Neutrophil (primary cell): ENCODE data around the gene SLC16A5.
A peak's percentile ranks its signal among the peaks of the same experiment; 100 is the strongest.
"Not testable (repeated sequence)": the region's sequence is repeated elsewhere in the genome, so short reads cannot be mapped to it uniquely, and the experiment has no call there.

Experiments
- H3K27ac ChIP-seq: fragments of 200-600 bp; sonication (generic); 2 replicates; pipeline ENCODE4 v1.5.1; 2016; ENCODE audit warnings: mild to moderate bottlenecking, moderate library complexity
- H3K27me3 ChIP-seq: fragments of 200-600 bp; sonication (generic); 2 replicates; pipeline ENCODE4 v1.6.0; 2016; ENCODE audit warnings: mild to moderate bottlenecking
- H3K36me3 ChIP-seq: fragments of 200-600 bp; sonication (generic); 2 replicates; pipeline ENCODE4 v1.5.1; 2017
- H3K4me1 ChIP-seq, 2 experiments: fragments of 200-600 bp in 1 of 2; sonication (generic) in 1 of 2; 1 replicate in 1 of 2; 2 replicates in 1 of 2; pipeline versions ENCODE4 v1.5.1 to v1.6.1; 2013 to 2016; ENCODE audit warnings: low read depth in 1 of 2, low read length in 1 of 2, mild to moderate bottlenecking in 1 of 2, moderate library complexity in 1 of 2; ENCODE audit not compliant: control insufficient read depth in 1 of 2, insufficient read depth in 1 of 2
- H3K4me3 ChIP-seq, 2 experiments: fragments of 200-600 bp in 1 of 2; sonication (generic) in 1 of 2; 1 replicate in 1 of 2; 2 replicates in 1 of 2; pipeline ENCODE4 v1.5.1; 2013 to 2016; ENCODE audit warnings: low read depth in 1 of 2, low read length in 1 of 2, mild to moderate bottlenecking in 1 of 2, moderate library complexity in 1 of 2
- H3K9me3 ChIP-seq: fragments of 200-600 bp; sonication (generic); 2 replicates; pipeline ENCODE4 v1.5.1; 2016
- TF ChIP-seq, protein P1 (sequence below): fragments of 200-600 bp; sonication (generic); IDR thresholded peaks from 2 replicates; pipeline ENCODE4 v1.5.1; 2016; ENCODE audit warnings: antibody characterized with exemption

Gene SLC16A5

DNA sequence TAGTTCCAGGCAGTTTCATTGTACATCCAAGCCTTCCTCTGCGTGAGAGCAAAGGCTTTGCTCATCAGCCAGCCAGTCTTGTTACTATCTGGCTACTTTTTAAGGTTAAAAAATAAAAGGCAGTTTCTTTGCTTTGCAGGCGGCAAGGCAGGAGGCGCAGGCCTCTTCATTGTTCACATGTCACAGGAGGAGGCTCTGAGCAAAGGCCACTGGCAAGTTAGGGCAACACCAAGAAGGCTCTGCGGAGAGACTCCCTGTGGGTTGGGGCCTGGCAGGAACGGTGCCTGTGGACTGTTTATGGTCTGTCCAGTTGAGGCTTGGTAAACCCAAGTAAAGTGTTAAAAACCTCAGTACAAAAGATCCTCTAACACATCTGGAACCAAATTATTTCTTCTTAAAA lies 47.7 kb downstream of the SLC16A5 start:
- H3K4me1 ChIP-seq, result peaks cover 15 to 20% of the 10 kb centered on the region in 2 experiments
- H3K27ac ChIP-seq, result no peak overlapping the region
- TF ChIP-seq, protein P1, sequence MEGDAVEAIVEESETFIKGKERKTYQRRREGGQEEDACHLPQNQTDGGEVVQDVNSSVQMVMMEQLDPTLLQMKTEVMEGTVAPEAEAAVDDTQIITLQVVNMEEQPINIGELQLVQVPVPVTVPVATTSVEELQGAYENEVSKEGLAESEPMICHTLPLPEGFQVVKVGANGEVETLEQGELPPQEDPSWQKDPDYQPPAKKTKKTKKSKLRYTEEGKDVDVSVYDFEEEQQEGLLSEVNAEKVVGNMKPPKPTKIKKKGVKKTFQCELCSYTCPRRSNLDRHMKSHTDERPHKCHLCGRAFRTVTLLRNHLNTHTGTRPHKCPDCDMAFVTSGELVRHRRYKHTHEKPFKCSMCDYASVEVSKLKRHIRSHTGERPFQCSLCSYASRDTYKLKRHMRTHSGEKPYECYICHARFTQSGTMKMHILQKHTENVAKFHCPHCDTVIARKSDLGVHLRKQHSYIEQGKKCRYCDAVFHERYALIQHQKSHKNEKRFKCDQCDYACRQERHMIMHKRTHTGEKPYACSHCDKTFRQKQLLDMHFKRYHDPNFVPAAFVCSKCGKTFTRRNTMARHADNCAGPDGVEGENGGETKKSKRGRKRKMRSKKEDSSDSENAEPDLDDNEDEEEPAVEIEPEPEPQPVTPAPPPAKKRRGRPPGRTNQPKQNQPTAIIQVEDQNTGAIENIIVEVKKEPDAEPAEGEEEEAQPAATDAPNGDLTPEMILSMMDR, result no peak
- no peak overlapping the region for H3K4me3 ChIP-seq
- peaks cover 44% of the 10 kb centered on the region for H3K36me3 ChIP-seq
- H3K27me3 ChIP-seq, result no peaks in the 10 kb centered on the region
- no peaks in the 10 kb centered on the region for H3K9me3 ChIP-seq

DNA sequence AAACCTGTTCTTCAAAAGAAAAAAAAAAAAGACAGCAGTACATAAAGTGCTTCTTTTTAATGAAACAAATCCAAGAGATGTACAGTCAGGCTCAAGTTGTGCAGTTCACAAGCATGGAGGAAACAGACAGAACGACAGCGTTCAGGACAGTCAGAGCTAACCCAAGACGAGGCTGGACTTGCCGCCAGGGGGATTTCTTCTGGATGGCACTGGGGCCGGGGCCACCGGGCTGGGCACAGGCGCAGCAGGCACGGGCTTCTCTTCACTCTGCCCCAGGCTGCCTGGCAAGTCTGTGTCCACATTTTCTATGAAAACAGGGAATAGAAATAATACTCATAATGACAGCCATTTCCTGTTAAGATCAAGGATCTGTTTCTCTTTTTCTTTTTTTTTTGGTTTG lies 48.2 kb downstream of the SLC16A5 start:
- no peaks in the 10 kb centered on the region for H3K27me3 ChIP-seq
- H3K27ac ChIP-seq, result no peak overlapping the region
- TF ChIP-seq, protein P1, result no peak
- peaks cover 14 to 20% of the 10 kb centered on the region in 2 experiments for H3K4me1 ChIP-seq
- peaks cover 47% of the 10 kb centered on the region for H3K36me3 ChIP-seq
- no peak overlapping the region for H3K4me3 ChIP-seq
- no peaks in the 10 kb centered on the region for H3K9me3 ChIP-seq

DNA sequence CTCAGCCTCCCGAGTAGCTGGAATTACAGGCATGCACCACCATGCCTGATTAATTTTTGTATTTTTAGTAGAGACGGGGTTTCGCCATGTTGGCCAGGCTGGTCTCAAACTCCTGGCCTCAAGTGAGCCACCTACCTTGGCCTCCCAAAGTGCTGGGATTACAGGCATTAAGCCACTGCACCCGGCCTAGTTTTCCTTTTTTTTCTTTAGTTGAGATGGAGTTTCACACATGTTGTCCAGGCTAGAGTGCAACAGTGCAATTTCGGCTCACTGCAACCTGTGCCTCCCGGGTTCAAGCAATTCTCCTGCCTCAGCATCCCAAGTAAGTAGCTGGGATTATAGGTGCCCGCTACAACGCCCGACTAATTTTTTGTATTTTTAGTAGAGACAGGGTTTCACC lies 50.0 kb downstream of the SLC16A5 start:
- peaks cover 9 to 13% of the 10 kb centered on the region in 2 experiments for H3K4me1 ChIP-seq
- not testable (repeated sequence) for H3K9me3 ChIP-seq, H3K4me3 ChIP-seq, H3K27ac ChIP-seq, H3K27me3 ChIP-seq
- H3K36me3 ChIP-seq, result peaks cover 58% of the 10 kb centered on the region

DNA sequence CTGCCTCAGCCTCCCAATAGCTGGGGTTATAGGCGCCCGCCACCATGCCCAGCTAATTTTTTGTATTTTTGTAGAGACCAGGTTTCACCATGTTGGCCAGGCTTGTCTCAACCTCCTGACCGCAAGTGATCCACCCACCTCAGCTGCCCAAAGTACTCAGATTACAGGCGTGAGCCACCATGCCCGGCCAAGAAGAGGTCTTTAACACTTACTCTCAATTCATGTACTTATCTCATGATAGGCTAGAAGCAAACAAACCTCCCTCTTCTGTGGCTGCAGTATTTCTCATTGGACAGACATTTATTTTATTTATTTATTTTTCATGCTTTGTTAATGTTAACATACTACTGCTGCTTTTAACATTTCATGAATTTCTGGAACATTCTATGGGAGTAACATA lies 50.8 kb downstream of the SLC16A5 start:
- Histone ChIP-seq H3K4me1 (peaks cover 9 to 13% of the 10 kb centered on the region in 2 experiments), H3K27ac (no peak overlapping the region), H3K4me3 (no peak overlapping the region), H3K27me3 (no peaks in the 10 kb centered on the region), H3K36me3 (peaks cover 61% of the 10 kb centered on the region), H3K9me3 (no peaks in the 10 kb centered on the region)
- TF ChIP-seq, protein P1, result no peak

DNA sequence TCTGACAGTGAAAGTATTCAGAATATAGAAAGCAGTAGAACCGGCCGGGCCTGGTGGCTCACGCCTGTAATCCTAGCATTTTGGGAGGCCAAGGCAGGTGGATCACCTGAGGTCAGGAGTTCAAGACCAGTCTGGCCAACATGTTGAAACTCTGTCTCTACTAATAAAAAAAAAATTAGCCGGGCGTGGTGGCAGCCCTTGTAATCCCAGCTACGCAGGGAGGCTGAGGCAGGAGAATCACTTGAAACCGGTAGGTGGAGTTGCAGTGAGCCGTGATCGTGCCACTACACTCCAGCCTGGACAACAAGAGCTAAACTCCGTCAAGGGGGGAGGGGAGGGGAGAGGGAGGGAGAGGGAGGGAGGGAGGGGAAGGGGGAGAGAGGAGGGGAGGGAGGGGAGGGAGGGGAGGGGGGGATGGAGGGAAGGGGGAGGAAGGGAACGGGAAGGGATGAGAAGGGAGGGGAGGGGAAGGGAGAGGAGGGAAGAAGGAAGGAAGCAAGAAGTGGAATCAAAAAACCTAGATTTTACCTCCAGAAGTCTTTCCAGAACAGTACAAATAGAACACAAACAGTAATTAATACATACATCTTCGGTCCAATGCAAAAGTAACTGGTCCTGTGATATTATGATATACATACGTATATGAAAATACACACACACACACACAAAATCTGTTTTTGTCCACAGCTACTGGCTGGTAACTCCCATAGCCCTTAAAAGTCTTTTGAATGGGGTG lies 54.6 kb downstream of the SLC16A5 start:
- TF ChIP-seq, protein P1, result no peak
- Histone ChIP-seq H3K9me3 (no peaks in the 10 kb centered on the region), H3K27ac (peak overlapping the region; percentile 76), H3K4me3 (no peak overlapping the region), H3K4me1 (peaks cover 9 to 14% of the 10 kb centered on the region in 2 experiments), H3K27me3 (no peaks in the 10 kb centered on the region), H3K36me3 (peaks cover 76% of the 10 kb centered on the region)

DNA sequence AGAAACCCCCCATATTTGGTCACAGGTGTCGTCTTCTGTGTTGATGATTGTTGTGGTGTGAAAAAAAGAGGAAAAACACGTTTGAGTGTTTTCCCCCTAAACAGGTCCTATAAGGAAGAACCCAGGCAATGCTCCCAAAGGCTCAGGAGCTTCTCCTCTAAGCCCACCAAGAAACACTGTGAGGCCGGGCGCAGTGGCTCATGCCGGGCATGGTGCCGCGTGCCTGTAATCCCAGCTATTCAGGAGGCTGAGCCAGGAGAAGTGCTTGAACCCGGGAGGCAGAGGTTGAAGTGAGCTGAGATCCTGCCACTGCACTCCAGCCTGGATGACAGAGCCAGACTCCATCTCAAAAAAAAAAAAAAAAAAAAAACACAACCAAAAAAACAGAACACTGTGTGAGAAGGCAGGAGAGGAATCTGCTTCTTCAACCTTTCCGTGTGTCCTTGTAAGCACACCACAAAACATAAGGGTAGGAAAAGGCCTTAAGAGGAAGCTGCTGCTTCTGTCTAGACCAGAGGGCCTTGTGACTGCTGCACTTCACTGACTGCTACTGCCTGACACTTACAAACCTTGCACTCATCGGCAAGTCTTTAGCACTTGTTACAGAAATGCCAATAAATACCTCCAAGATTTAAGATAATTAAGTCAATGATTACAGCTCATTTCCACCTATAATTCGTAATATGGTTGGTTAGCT lies 57.2 kb downstream of the SLC16A5 start:
- TF ChIP-seq, protein P1, result no peak
- H3K36me3 ChIP-seq, result peaks cover 76% of the 10 kb centered on the region
- no peaks in the 10 kb centered on the region for H3K9me3 ChIP-seq
- H3K4me1 ChIP-seq, result peaks cover 17 to 23% of the 10 kb centered on the region in 2 experiments
- no peak overlapping the region for H3K4me3 ChIP-seq
- H3K27ac ChIP-seq, result peak overlapping the region; percentile 10
- no peaks in the 10 kb centered on the region for H3K27me3 ChIP-seq
